GM12801 (cell line): ENCODE measurements around the gene GLRX5.
A peak's percentile ranks its signal among the peaks of the same experiment; 100 is the strongest.

Experiments used
- CTCF ChIP-seq: IDR thresholded peaks from one replicate; pipeline ENCODE4 v1.5.1; 2011; ENCODE audit warnings: control low read depth; ENCODE audit not compliant: insufficient read length; ENCODE audit errors: extremely low read depth

GLRX5 gene

GRCh38 chr14:95557832-95558231 lies 23.0 kb downstream of the GLRX5 start:
- no peak for TF ChIP-seq CTCF

DNA sequence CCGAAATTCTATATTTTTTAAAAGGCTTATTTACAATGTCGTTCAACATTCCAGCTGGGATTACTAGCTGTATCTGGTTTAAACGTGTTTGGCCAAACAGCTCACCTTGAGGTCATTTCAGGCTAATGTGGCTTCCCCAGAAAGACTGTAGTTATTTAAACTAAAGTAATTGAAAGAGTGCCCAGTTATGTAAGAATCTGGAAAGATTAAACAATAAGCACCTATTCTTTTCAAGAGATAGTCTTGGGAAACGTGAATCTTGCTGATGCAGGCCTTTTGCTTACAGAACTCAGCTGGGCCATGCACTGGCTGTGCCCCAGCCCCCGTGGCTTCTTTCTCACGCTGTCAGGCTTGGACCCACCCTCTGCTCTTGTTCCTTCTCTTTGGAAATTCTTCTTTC lies 24.4 kb downstream of the GLRX5 start:
- no peak for TF ChIP-seq CTCF

GRCh38 chr14:95561001-95561412 lies 26.2 kb downstream of the GLRX5 start:
- peak; percentile 83 for TF ChIP-seq CTCF

DNA sequence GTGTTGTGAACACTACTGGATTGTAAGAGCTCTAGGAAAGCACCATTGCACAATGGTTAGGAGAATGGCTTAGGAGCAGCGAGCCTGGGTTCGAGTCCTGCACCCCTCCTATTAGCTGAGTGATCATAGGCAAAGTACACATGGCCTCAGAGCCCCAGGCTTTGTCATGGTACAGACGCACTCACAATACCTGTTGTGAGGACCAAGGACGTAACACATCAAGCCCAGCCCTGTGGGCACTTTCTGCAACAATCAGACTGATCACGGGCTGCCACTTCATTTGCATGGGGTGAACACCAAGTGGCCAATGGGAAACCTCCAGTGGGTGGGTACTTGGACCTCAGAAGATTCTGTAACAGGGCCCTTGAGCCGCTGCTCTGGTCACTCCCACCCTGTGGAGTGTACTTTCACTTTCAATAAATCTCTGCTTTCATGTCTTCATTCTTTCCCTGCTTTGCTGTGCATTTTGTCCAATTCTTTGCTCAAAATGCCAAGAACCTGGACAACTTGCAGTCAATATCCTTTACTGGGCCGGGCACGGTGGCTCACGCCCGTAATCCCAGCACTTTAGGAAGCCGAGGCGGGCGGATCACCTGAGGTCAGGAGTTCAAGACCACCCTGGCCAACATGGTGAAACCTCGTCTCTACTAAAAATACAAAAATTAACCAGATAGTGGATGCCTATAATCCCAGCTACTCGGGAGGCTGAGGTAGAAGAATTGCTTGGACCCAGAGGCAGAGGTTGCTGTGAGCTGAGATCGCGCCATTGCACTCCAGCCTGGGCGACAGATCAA lies 28.2 kb downstream of the GLRX5 start:
- no peak for TF ChIP-seq CTCF

DNA sequence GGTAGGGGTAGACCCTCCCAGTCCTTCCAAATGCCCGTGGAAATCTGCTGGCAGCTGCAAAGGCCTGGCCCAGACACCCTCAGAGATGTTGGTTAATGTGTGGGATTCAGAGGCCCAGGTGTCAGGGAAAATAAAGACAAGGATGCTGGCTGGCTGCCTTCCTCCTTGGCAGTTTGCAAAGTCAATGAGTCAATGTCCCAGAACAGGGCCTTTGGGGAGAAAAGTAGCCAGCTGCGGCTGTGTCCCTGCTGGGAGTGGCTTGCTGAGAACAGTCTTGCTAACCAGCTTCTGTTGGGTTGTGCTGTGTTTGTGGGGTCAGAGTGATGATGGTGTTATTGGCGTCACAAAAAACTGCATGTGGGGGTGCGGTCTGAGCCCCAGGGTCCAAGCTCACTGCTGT lies 29.2 kb downstream of the GLRX5 start:
- TF ChIP-seq CTCF: no peak

DNA sequence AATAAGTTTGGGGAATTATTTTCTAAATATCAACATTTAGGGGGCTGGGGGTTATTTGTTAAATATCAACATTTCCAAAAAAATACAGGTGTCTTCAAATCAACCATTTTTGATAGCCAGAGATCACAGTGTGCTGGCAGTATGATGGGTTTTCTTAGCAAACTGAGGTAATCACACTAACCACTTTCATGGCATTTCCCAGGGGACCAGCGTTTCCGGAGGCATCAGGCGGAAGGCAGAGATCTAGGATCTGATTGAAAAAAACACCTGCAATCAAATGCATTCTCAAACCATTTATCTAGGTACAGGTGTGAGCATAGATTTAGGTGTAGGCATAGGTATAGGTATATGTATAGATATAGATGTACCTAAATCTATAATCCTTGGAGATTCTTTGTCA lies 34.6 kb downstream of the GLRX5 start:
- no peak for TF ChIP-seq CTCF

GRCh38 chr14:95573313-95573712 lies 38.5 kb downstream of the GLRX5 start:
- TF ChIP-seq CTCF: no peak
